ENCODE measurements around the gene STXBP6.

STXBP6 gene

GRCh38 chr14:25049568-25050268, at the start of gene STXBP6:
Gene STXBP6, minus strand, starts transcription at chr14:25050147. Its CDS starts 75,329 bp downstream, at chr14:24974818.
- peak within 1 kb of the TSS; percentile 60 for H3K4me3 ChIP-seq (ENCODE audit: low read depth, low read length)
- DNase-seq (ENCODE audit: low read depth) = peak; percentile 56

DNA sequence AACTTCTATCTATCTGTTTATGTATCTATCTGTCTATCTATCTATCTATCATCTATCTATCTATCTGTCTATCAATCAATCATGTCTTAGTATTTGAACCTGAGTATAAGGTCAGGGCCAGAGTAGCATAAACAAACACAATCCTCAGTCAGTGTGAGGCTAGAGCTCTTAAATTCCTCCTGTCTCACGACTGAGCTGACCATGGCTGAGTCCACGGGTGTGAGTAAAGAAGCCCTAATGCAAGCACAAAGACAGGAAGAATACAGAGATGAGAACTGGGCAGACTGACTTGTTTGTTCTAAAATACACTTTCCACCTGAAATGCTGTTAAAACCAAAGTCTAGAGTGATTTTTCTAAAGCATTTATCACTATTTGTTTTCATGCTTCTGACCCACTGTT, 47.2 kb upstream of the STXBP6 start:
- TF ChIP-seq CTCF (conservative IDR thresholded peaks at IDR 0.05; ENCODE audit: low read depth, low read length) = no peak
- no peak overlapping the region for H3K4me3 ChIP-seq (ENCODE audit: low read depth, low read length)
- no peak for DNase-seq (ENCODE audit: low read depth)

More at GRCh38 chr14:25049568-25050268, at the start of gene STXBP6:
- no peak for TF ChIP-seq CTCF (conservative IDR thresholded peaks at IDR 0.05; ENCODE audit: low read depth, low read length)

GRCh38 chr14:25095736-25096437, 45.9 kb upstream of the STXBP6 start:
- no peak for DNase-seq (ENCODE audit: low read depth)
- no peak overlapping the region for H3K4me3 ChIP-seq (ENCODE audit: low read depth, low read length)
- TF ChIP-seq CTCF (conservative IDR thresholded peaks at IDR 0.05; ENCODE audit: low read depth, low read length) = no peak

GRCh38 chr14:25094171-25094907, 44.4 kb upstream of the STXBP6 start:
- no peak overlapping the region for H3K4me3 ChIP-seq (ENCODE audit: low read depth, low read length)
- DNase-seq (ENCODE audit: low read depth) = no peak
- TF ChIP-seq CTCF (conservative IDR thresholded peaks at IDR 0.05; ENCODE audit: low read depth, low read length) = no peak

GRCh38 chr14:25092258-25092740, 42.4 kb upstream of the STXBP6 start:
- no peak overlapping the region for H3K4me3 ChIP-seq (ENCODE audit: low read depth, low read length)
- TF ChIP-seq CTCF (conservative IDR thresholded peaks at IDR 0.05; ENCODE audit: low read depth, low read length) = no peak
- DNase-seq (ENCODE audit: low read depth) = no peak

DNA sequence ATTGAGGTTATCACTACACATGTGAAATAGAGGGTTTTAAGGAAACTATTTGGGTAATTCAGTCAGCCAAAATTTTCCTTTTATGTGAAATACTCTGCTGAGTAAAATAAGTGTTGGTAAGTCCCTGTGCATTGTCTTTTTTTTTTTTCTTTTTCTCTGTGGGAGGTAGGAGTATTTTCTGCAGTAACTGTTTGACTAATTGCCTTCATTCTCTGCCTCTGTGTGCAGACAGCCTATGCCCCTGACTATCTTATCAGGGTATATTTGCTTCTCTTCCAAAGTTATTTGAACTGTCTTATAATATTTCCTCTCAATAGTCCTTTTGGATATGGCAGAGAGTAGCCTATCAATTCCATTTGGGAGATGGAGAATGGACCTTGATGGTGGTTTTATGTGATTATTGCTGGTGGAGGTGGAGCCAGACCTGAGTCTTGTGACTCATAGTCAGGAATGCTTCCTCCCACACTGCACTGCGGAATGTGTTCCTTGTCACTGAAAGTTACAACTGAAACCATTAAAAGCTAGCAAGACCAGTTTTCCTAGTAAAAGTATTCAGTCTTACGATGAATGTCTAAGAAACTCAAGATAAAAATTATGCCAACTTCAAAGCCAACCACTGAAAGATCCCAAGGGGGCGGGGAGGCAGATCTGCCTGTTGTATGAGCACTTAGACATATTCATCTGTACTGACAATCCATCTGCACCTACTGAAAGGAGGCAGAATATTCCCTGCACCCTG, 40.9 kb upstream of the STXBP6 start:
- peak; percentile 56 for DNase-seq (ENCODE audit: low read depth)
- no peak overlapping the region for H3K4me3 ChIP-seq (ENCODE audit: low read depth, low read length)
- no peak for TF ChIP-seq CTCF (conservative IDR thresholded peaks at IDR 0.05; ENCODE audit: low read depth, low read length)
